Hepatocyte (in vitro differentiated cells): ENCODE data around the gene CAPN7. TPM values are rescaled to one million over a fixed set of nuclear protein-coding genes. Genes with fewer than 3 reads are reported as not detected.
A peak's percentile ranks its signal among the peaks of the same experiment; 100 is the strongest.

Experiments
- DNase-seq: peaks from one replicate; pipeline ENCODE4 v3.0.0-alpha.2; 2016; ENCODE audit warnings: low spot score
- H2AFZ ChIP-seq: fragments of 200-600 bp; sonication (generic); 2 replicates; pipeline ENCODE4 v1.6.0; 2016; ENCODE audit warnings: antibody characterized with exemption, mild to moderate bottlenecking
- H3K27ac ChIP-seq: fragments of 200-600 bp; sonication (generic); 2 replicates; pipeline ENCODE4 v1.5.1; 2016; ENCODE audit warnings: mild to moderate bottlenecking
- H3K27me3 ChIP-seq: fragments of 200-600 bp; sonication (generic); 2 replicates; pipeline ENCODE4 v1.6.1; 2016
- H3K36me3 ChIP-seq: fragments of 200-600 bp; sonication (generic); replicated peaks from 2 replicates; pipeline ENCODE4 v1.5.1; 2016; ENCODE audit warnings: low read depth; ENCODE audit not compliant: insufficient read depth
- H3K4me1 ChIP-seq: fragments of 200-600 bp; sonication (generic); 2 replicates; pipeline ENCODE4 v1.5.1; 2016; ENCODE audit warnings: mild to moderate bottlenecking, moderate library complexity; ENCODE audit not compliant: insufficient read depth
- H3K4me2 ChIP-seq: fragments of 200-600 bp; sonication (generic); 2 replicates; pipeline ENCODE4 v1.6.0; 2016
- H3K4me3 ChIP-seq: fragments of 200-600 bp; sonication (generic); 2 replicates; pipeline ENCODE4 v1.5.1; 2016; ENCODE audit warnings: mild to moderate bottlenecking
- H3K79me2 ChIP-seq: fragments of 200-600 bp; sonication (generic); 2 replicates; pipeline ENCODE4 v1.6.0; 2017; ENCODE audit warnings: mild to moderate bottlenecking
- H3K9me2 ChIP-seq: fragments of 200-600 bp; sonication (generic); replicated peaks from 2 replicates; pipeline ENCODE4 v1.6.0; 2017; ENCODE audit warnings: mild to moderate bottlenecking; ENCODE audit not compliant: insufficient read depth
- H3K9me3 ChIP-seq: fragments of 200-600 bp; sonication (generic); 2 replicates; pipeline ENCODE4 v1.5.1; 2016; ENCODE audit warnings: low read depth, mild to moderate bottlenecking
- H4K20me1 ChIP-seq: fragments of 200-600 bp; sonication (generic); 2 replicates; pipeline ENCODE4 v1.6.0; 2016; ENCODE audit warnings: mild to moderate bottlenecking; ENCODE audit not compliant: insufficient read depth, poor library complexity, severe bottlenecking
- EZH2 ChIP-seq: fragments of 200-600 bp; sonication (generic); IDR thresholded peaks from 2 replicates; pipeline ENCODE4 v1.6.1; 2016; ENCODE audit warnings: antibody characterized with exemption, mild to moderate bottlenecking, borderline replicate concordance
- EZH2phosphoT487 ChIP-seq: fragments of 200-600 bp; sonication (generic); IDR thresholded peaks from one replicate; pipeline ENCODE4 v1.6.1; 2018; ENCODE audit warnings: antibody characterized with exemption, mild to moderate bottlenecking, low read depth, moderate library complexity; ENCODE audit not compliant: unreplicated experiment, severe bottlenecking
- WGBS: methylation state at CpG from one replicate; pipeline ENCODE4 v1.1.6; 2016; ENCODE audit warnings: low lambda C conversion rate; ENCODE audit errors: missing lambda C conversion rate; 5-methylcytosine and 5-hydroxymethylcytosine counted together
- polyA plus RNA-seq: library from polyadenylated mRNA; unstranded; fragments of >200 nt; fragmentation: Nextera tagmentation; extraction: Ambion mirVana; gene quantifications from 2 replicates; pipeline ENCODE4 v1.2.1, GENCODE V29; 2016
- total RNA-seq: library from RNA; depleted of rRNA; stranded (reverse); fragments of >200 nt; gene quantifications from 2 replicates; pipeline ENCODE4 v1.2.3, GENCODE V29; 2014
- TF ChIP-seq, protein P1 (sequence below): fragments of 200-600 bp; sonication (generic); IDR thresholded peaks from 2 replicates; pipeline ENCODE4 v1.5.1; 2016; ENCODE audit warnings: antibody characterized with exemption, mild to moderate bottlenecking; ENCODE audit not compliant: poor library complexity

Gene CAPN7
- total and polyA plus RNA-seq, 2 experiments from 2014 or later, result 21.6 to 60.3 TPM

DNA sequence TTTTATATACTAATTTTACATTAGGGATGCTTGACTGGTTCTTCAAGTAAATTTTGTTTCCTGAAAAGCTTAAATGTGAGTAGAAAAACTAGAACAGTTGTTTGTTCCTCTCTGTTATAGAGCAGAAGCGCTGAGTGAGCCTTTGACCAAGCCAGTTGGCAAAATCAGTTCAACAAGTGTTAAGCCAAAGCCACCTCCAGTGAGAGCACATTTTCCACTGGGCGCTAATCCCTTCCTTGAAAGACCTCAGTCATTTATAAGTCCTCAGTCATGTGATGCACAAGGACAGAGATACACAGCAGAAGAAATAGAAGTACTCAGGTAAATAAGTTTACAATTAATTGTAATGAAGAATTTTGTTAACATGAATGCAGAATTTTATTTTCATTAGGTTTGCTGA, 14.6 kb downstream of the CAPN7 start:
- Histone ChIP-seq H3K27ac (no peak overlapping the region), H3K27me3 (no peaks in the 10 kb centered on the region), H3K9me3 (no peaks in the 10 kb centered on the region), H2AFZ (no peak overlapping the region), H3K4me3 (no peak overlapping the region), H3K79me2 (peaks cover 21% of the 10 kb centered on the region), H3K9me2 (no peaks in the 10 kb centered on the region), H4K20me1 (no peaks in the 10 kb centered on the region), H3K4me1 (no peaks in the 10 kb centered on the region), H3K36me3 (peaks cover 4% of the 10 kb centered on the region), H3K4me2 (no peak overlapping the region)
- DNase-seq, result no peak
- TF ChIP-seq EZH2phosphoT487, result no peak
- WGBS, result 93% methylated on average over 2 of the region's 2 CpGs

DNA sequence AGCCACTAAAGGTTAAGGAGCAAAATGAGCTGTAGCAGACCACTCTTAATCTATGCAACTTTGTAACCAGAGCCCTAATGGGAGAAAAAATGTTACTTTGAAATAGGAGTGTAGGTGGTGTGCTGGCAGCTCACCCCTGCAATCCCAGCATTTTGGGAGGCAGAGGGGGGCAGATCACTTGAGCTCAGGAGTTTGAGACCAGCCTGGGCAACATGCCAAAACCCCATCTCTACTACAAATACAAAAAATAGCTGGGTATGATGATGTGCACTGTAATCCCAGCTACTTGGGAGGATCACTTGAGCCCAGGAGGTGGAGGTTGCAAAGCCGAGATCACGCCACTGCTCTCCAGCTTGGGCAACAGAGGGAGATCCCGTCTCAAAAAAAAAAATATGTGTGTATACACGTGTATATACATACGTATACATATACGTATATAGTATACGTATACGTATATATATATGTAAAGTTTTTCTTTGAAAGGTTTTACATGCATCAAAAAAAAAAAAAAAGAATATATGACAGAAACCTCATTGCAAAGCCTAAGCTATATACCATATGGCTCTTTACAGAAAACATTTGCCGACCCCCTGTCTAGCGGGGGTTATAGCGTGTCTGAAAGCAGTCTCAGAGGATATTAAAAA, 15.7 kb downstream of the CAPN7 start:
- no peak for DNase-seq
- Histone ChIP-seq H3K4me1 (no peaks in the 10 kb centered on the region), H2AFZ (no peak overlapping the region), H3K36me3 (peaks cover 4% of the 10 kb centered on the region), H3K4me2 (no peak overlapping the region), H3K27ac (no peak overlapping the region), H3K79me2 (peaks cover 20% of the 10 kb centered on the region), H3K27me3 (no peaks in the 10 kb centered on the region), H3K9me3 (no peaks in the 10 kb centered on the region), H3K4me3 (no peak overlapping the region), H4K20me1 (no peaks in the 10 kb centered on the region), H3K9me2 (no peaks in the 10 kb centered on the region)
- WGBS, result 95% methylated on average over 11 of the region's 11 CpGs
- no peak for TF ChIP-seq EZH2phosphoT487
- TF ChIP-seq, protein P1, sequence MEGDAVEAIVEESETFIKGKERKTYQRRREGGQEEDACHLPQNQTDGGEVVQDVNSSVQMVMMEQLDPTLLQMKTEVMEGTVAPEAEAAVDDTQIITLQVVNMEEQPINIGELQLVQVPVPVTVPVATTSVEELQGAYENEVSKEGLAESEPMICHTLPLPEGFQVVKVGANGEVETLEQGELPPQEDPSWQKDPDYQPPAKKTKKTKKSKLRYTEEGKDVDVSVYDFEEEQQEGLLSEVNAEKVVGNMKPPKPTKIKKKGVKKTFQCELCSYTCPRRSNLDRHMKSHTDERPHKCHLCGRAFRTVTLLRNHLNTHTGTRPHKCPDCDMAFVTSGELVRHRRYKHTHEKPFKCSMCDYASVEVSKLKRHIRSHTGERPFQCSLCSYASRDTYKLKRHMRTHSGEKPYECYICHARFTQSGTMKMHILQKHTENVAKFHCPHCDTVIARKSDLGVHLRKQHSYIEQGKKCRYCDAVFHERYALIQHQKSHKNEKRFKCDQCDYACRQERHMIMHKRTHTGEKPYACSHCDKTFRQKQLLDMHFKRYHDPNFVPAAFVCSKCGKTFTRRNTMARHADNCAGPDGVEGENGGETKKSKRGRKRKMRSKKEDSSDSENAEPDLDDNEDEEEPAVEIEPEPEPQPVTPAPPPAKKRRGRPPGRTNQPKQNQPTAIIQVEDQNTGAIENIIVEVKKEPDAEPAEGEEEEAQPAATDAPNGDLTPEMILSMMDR, result no peak
- TF ChIP-seq EZH2, result no peak

DNA sequence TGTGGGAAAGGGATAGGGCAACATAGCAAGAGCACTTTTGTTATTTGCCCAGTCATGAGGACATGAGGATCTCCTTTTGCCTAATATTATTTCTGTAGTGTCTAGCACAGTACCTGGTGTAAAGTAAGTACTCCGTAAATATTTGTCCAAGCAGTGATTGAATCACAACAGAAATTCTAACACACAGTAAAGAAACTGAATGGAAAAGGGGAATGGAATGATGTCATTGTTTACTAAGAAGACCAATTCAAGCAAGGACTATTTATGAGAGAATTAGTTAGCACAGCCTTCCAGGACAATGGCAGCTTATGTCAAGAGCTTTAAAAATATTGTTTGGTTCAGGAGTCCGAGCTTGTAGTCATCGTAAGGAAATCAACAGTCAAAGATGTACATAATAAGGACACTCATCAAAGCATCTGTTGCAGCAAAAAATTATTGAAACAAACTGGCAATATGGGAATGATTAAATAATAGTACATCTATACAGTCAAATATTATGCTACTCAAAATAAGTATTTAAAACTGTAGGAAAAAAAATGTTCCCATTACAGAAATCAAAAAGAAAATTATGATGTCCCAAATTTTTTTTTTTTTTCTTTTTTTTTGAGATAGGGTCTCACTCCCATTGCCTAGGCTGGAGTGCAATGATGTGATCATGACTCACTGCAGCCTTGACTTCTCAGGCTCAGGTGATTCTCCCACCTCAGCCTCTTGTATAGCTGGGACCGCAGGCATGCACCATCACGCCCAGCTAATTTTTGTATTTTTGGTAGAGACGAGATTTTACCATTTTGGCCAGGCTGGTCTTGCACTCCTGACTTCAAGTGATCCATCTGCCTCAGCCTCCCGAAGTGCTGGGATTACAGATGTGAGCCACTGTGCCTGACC, 17.9 kb downstream of the CAPN7 start:
- Histone ChIP-seq H3K4me2 (no peak overlapping the region), H2AFZ (no peak overlapping the region), H3K27ac (no peak overlapping the region), H3K79me2 (peaks cover 7% of the 10 kb centered on the region), H3K9me3 (no peaks in the 10 kb centered on the region), H3K4me3 (no peak overlapping the region), H4K20me1 (no peaks in the 10 kb centered on the region), H3K4me1 (no peaks in the 10 kb centered on the region), H3K9me2 (no peaks in the 10 kb centered on the region), H3K27me3 (no peaks in the 10 kb centered on the region), H3K36me3 (no peaks in the 10 kb centered on the region)
- WGBS, result 89% methylated on average over 7 of the region's 7 CpGs
- peak; percentile 5 for DNase-seq
- TF ChIP-seq EZH2phosphoT487, result no peak
- TF ChIP-seq, protein P1, result no peak
- TF ChIP-seq EZH2, result no peak

DNA sequence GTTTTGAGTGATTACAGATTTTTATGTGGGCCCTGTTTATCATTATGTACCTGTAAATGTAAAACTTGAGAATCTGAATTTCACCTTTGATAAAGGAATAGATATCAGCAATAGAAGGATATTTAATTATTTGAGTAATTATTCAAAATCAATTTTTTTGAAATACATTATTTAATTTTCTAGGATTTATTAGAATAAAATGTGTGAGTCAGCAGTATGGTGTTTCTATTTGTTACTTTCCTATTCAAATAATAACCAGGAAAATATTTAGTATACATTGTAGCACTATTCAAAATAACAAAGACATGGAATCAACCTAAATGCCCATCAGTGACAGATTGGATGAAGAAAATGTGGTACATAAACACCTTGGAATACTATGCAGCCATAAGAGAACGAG, 22.1 kb downstream of the CAPN7 start:
- DNase-seq, result no peak
- H3K27ac ChIP-seq, result no peak overlapping the region
- no peak overlapping the region for H2AFZ ChIP-seq
- H3K4me2 ChIP-seq, result no peak overlapping the region
- H3K79me2 ChIP-seq, result peaks cover 5% of the 10 kb centered on the region
- no peaks in the 10 kb centered on the region for H3K4me1 ChIP-seq
- H3K4me3 ChIP-seq, result no peak overlapping the region
- no peaks in the 10 kb centered on the region for H4K20me1 ChIP-seq
- no peaks in the 10 kb centered on the region for H3K27me3 ChIP-seq
- WGBS, result 92% methylated on average over 1 of the region's 1 CpG
- H3K9me2 ChIP-seq, result no peaks in the 10 kb centered on the region
- TF ChIP-seq EZH2, result no peak
- TF ChIP-seq EZH2phosphoT487, result no peak
- TF ChIP-seq, protein P1, result no peak
- no peaks in the 10 kb centered on the region for H3K36me3 ChIP-seq
- H3K9me3 ChIP-seq, result no peaks in the 10 kb centered on the region
